Kidney epithelial cell (primary cell): ENCODE measurements around the gene PAPSS2. TPM values are rescaled to one million over a fixed set of nuclear protein-coding genes. Genes with fewer than 3 reads are reported as not detected.
A peak's percentile ranks its signal among the peaks of the same experiment; 100 is the strongest.
"Not testable (repeated sequence)": the region's sequence is repeated elsewhere in the genome, so short reads cannot be mapped to it uniquely, and the experiment has no call there.

ENCODE experiments used
- DNase-seq: peaks from one replicate; pipeline ENCODE4 v3.0.0-alpha.2; 2010; ENCODE audit warnings: low read depth
- H3K27me3 ChIP-seq: 2 replicates; pipeline ENCODE4 v1.6.0; 2011; ENCODE audit warnings: low read length; ENCODE audit not compliant: control insufficient read depth, insufficient read depth
- H3K36me3 ChIP-seq: 2 replicates; pipeline ENCODE4 v1.5.1; 2011; ENCODE audit warnings: low read length; ENCODE audit not compliant: control insufficient read depth, insufficient read depth
- H3K4me3 ChIP-seq: 2 replicates; pipeline ENCODE4 v1.5.1; 2011; ENCODE audit warnings: low read depth, mild to moderate bottlenecking, control low read depth, low read length
- total RNA-seq: library from RNA; depleted of rRNA; stranded (reverse); fragments of >200 nt; gene quantifications from 2 replicates; pipeline ENCODE4 v1.2.3, GENCODE V29; 2015
- TF ChIP-seq, protein P1 (sequence below): IDR thresholded peaks from 2 replicates; pipeline ENCODE4 v1.5.1; 2011; ENCODE audit warnings: mild to moderate bottlenecking, moderate library complexity, low read length, control low read depth, inconsistent platforms; ENCODE audit not compliant: insufficient read depth, poor library complexity, severe bottlenecking

Gene PAPSS2
- total RNA-seq, 1 donor from 2014 or later, result 11.4 TPM

DNA sequence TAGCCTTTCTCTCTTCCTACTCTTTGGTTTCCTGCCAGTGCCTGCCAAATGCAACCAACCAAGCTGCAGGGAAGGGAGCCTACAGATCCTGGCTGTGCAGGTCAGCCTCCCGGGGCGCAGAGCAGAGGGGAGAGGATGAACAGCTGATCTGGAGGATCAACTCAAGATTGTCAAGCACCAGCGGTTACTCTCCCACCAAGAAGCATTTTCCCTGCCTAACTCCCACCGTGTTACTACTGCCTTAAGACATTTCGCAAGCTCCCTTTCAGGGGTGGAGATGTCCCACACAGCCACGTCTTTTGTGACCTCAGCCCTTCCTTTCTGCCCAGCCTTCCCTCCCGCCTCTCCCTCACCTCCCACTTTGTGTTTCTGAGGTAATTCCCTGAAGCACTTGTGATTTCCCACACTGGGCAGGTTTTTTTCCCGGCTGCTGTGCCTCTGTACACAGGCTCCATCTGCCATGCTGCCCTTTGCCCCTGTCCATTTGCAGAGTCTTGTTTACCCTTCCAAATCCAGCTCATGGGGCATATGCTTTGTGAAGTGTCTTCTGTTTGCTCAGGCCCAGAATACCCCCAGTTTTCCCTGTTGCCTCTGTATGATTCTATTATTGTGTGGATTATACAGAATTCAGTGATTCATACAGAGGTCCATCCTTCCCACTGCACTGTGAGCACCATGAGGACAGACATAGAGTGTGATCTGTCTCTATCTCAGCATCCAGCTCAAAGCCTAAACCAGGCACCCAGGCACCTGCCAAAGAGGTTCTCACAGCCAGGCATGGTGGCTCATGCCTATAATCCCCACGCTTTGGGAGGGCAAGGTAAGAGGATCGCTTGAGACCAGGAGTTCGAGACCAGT, 40.9 kb upstream of the PAPSS2 start:
- Histone ChIP-seq H3K27me3 (no peaks in the 10 kb centered on the region), H3K4me3 (no peak overlapping the region), H3K36me3 (no peaks in the 10 kb centered on the region)
- DNase-seq, result peak; percentile 38
- TF ChIP-seq, protein P1, sequence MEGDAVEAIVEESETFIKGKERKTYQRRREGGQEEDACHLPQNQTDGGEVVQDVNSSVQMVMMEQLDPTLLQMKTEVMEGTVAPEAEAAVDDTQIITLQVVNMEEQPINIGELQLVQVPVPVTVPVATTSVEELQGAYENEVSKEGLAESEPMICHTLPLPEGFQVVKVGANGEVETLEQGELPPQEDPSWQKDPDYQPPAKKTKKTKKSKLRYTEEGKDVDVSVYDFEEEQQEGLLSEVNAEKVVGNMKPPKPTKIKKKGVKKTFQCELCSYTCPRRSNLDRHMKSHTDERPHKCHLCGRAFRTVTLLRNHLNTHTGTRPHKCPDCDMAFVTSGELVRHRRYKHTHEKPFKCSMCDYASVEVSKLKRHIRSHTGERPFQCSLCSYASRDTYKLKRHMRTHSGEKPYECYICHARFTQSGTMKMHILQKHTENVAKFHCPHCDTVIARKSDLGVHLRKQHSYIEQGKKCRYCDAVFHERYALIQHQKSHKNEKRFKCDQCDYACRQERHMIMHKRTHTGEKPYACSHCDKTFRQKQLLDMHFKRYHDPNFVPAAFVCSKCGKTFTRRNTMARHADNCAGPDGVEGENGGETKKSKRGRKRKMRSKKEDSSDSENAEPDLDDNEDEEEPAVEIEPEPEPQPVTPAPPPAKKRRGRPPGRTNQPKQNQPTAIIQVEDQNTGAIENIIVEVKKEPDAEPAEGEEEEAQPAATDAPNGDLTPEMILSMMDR, result no peak

DNA sequence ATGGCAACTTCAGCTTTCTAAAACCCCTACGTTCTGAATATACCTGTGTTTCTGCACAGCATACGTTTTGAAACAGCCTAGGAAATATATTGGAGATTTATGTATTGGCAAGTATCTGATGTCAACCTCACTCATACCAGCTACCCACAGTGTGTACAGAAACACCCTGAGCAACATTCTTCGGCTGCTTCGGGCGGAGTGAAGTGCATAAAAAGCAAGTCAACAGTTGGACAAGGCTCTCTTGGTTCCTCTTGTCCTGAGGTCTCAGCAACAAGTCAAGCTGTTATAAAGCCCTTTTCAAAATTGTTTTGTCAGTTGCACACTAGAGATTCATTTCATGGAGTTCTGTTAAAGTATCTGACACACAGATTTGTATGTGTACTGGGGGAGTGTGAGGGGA, 40.0 kb upstream of the PAPSS2 start:
- DNase-seq, result no peak
- H3K36me3 ChIP-seq, result no peaks in the 10 kb centered on the region
- TF ChIP-seq, protein P1, result no peak
- no peak overlapping the region for H3K4me3 ChIP-seq
- H3K27me3 ChIP-seq, result no peaks in the 10 kb centered on the region

DNA sequence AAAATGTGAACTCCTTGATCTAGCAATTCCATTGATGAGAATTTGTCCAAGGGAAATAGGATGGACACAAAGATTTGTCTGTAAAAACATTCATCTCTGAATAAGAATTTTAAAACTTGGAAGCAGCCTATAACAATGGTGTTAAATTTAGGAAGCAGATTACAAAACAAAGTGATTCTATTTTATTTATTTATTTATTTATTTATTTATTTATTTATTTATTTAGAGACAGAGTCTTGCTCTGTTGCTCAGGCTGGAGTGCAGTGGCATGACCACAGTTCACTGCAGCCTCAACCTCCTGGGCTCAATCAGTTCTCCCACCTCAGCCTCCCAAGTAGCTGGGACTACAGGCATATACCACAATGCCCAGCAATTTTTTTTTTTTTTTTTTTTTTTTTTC, 38.2 kb upstream of the PAPSS2 start:
- not testable (repeated sequence) for H3K36me3 ChIP-seq, DNase-seq, H3K4me3 ChIP-seq, H3K27me3 ChIP-seq

DNA sequence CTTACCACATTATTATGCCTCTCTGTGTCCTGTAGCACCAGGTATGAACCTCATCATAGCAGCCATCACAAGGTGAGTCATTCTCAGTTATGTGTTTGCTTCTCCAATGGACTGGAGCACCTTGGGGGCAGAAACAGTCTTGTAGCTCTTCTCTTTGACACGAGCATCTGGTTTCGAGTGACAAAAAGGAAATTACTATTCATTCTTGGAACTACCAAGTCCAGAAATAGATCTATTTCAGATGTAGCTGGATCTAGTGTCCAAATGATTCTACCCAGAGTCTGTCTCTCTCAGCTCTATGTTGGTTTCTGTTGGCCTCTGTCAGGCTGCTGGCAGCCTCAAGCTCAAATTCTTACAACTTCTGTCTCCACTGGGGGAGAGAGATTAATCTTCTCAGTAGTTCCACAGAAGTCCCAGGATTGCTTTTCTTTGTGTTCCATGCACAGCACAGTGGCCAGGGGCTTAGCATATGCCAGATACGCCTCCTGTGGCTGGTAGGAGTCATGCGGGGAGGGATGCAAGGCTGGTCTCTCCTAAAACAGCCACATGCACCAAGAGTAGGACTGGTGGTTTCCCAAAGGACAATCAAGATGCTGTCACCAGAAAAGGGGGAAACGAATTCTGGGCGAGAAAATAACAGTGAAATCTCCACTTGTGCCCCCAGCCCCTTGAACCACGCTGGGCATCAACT, 37.2 kb upstream of the PAPSS2 start:
- Histone ChIP-seq H3K36me3 (no peaks in the 10 kb centered on the region), H3K4me3 (no peak overlapping the region), H3K27me3 (no peaks in the 10 kb centered on the region)
- TF ChIP-seq, protein P1, result no peak
- DNase-seq, result no peak

DNA sequence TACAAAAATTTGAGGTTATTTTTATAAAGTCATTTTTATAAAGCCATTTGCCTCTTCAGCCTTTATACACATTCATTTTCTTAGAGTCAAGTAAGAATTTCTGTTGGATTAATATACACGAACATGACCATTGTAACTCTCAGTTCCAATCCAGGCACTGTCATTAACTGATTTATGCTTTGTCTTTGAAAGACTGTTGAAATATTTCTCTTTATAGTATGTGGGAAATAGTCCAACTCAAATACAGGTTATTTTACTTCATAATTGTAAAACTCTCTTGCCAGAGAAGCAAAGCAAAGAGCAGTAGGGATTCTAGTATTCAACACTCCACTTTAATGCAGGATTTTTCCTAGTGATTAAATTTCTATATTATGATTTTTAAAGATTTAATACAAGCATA, 36.5 kb upstream of the PAPSS2 start:
- H3K27me3 ChIP-seq, result no peaks in the 10 kb centered on the region
- DNase-seq, result no peak
- no peaks in the 10 kb centered on the region for H3K36me3 ChIP-seq
- no peak overlapping the region for H3K4me3 ChIP-seq
- TF ChIP-seq, protein P1, result no peak

DNA sequence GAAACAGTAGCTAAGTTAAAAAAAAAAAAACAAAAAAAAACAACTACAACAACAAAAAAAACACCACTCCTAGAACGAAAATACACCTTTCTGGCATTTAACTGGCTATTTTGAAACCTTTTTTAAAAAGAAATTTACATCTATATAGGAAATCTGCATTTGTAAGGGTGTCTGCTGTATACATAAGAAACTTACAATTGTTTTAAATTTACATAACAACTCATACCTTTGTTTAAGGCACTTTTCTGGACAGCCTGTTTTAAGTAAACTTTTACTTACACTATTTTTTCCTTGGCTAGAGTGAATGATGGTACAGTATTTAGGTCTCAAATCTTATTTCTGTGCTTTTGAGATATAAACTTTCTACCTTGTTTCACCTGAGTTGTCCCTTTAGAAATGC, 34.0 kb upstream of the PAPSS2 start:
- TF ChIP-seq, protein P1, result no peak
- DNase-seq, result no peak
- no peaks in the 10 kb centered on the region for H3K27me3 ChIP-seq
- no peaks in the 10 kb centered on the region for H3K36me3 ChIP-seq
- no peak overlapping the region for H3K4me3 ChIP-seq
